Omental fat pad (tissue), 4 donors: Measurements from ENCODE around the gene FGF22. TPM values are rescaled to one million over a fixed set of nuclear protein-coding genes. Genes with fewer than 3 reads are reported as not detected.

Experiments used
- ATAC-seq: fragments of 150-250 bp; one replicate; pipeline ENCODE4 v1.9.1; 2016; ENCODE audit warnings: mild to moderate bottlenecking, moderate library complexity; ENCODE audit not compliant: low FRiP score
- DNase-seq: peaks from one replicate; pipeline ENCODE4 v3.0.0-alpha.2; 2019; ENCODE audit warnings: low spot score
- CTCF ChIP-seq, 3 donors: fragments of 450-650 bp; IDR thresholded peaks; one replicate each; pipeline ENCODE4 v1.5.1; 2016 to 2017; ENCODE audit warnings: antibody characterized with exemption in 3 of 3, mild to moderate bottlenecking in 3 of 3, moderate library complexity in 2 of 3
- total RNA-seq, 4 donors: library from RNA; depleted of rRNA; stranded (reverse); fragments of >200 nt; gene quantifications; one replicate each; pipeline ENCODE4 v1.1.0, GENCODE V29; 2016

FGF22 gene
- total RNA-seq, 4 donors from 2014 or later, result 0.38 TPM; not detected in 3

DNA sequence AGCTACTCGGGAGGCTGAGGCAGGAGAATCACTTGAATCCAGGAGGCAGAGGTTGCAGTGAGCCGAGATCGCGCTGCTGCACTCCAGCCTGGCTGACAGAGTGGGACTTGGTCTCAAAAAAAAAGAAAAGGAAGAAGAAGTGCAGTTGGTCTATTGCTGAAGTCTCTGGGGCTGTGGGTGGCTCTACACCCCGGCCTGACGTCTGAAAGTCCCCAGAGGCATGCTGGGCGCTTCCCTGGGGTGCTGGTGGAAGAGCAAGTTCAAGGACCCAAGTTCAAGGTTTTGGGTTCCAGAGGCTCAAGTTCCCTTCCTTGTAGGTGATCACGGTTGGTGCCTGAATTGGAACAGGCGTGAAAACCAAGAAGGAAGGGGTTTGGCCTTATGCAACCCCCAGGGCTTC lies 46.2 kb upstream of the FGF22 start:
- DNase-seq (no peak), ATAC-seq (no peak)
- TF ChIP-seq CTCF (IDR thresholded peaks at IDR 0.05), result no peak

DNA sequence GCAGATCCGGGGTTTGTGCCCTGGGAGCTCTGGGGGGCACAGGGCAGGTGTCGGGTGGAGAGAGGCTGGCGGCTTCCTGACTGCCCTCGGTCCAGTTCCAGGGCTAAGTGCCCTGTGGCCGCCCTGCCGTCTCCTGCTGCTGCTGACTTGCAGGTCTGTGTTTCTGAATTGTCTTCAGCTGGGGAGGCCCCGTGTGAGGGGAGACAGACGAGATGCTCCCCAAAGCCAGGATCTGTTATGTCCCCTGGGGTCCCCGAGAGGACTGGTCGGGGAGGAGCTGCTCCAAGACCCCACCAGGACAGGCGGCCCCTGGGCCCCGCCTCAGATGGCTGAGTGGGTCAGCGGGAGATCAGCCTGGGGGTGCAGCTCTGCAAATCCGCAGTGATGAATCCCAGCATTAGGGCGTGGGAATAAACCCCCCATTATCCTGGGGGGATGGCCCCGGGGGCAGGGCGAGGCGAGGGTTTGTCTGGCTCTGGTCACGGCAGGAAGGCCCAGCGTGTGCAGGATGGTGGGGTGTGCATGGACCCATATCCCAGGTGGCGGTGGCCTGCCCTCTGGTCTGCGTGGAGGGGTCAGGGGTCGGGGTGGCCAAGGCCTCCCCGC lies 45.3 kb upstream of the FGF22 start:
- DNase-seq (no peak), ATAC-seq (no peak)
- no peak for TF ChIP-seq CTCF (IDR thresholded peaks at IDR 0.05)

DNA sequence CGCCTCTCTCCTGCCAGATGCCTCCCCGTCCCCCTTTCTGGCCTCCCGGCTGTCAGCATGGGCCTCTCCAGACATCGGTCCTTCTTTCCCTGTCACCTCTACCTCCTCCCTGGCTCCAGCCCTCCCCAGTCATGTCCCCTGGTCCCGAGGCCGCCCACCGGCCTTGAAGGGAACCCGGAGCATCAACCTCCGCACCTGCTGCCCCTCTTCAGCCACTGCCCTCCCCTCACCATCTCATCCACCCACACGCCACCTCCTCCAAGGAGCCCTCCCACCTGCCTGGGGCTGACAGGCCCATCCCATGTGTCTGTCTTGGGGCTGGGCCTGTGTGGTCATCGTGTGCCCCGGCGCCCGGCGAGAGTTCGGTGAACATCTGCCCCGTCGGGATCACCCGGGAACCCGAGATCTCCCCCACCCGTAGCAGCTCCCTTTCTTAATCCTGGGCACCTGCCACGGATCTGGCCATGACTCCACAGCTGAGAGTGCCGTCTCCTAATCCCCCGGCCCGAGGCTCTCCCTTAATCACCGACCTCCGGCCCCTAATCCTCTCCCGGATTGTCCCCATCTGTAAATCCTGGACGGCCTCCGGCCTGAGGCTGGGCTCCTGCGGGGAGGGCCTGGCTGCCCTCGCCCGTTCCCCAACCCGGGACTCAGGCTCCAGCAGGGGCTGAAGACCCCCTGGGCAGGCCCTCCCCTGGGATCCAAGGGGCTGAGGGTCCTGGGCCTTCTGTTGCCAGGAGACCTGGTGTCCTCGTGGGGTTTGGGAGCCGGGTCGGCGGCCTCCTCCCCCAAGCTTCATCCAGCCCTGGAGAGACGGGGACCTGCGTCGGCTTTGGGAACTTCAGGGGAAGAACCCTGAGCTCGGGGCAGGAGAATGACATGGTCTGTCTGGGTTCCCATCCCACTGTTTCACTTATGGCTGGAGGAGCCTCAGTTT lies 44.1 kb upstream of the FGF22 start:
- TF ChIP-seq CTCF (IDR thresholded peaks at IDR 0.05), result no peak
- ATAC-seq (no peak), DNase-seq (no peak)

DNA sequence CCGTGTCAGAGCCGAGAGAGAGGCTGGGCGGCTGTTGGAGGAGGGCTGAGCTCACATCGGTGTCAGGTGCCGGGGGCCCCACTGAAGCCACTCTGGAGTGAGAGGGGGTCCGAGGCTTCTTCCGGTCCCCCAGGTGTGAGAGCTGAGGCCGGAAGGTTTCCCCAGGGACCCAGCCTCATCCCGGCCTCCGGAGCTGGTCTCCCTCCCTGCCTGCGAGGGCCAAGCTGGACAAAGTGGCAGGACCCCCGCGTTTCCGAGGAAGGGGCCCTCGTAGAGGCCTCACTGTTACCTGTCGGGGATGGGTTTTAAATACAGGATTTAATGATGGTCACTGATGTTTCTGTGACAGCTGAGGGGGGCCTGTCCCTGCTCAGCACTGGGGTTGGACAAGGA lies 43.4 kb upstream of the FGF22 start:
- TF ChIP-seq CTCF (IDR thresholded peaks at IDR 0.05), result no peak
- DNase-seq (no peak), ATAC-seq (no peak)

DNA sequence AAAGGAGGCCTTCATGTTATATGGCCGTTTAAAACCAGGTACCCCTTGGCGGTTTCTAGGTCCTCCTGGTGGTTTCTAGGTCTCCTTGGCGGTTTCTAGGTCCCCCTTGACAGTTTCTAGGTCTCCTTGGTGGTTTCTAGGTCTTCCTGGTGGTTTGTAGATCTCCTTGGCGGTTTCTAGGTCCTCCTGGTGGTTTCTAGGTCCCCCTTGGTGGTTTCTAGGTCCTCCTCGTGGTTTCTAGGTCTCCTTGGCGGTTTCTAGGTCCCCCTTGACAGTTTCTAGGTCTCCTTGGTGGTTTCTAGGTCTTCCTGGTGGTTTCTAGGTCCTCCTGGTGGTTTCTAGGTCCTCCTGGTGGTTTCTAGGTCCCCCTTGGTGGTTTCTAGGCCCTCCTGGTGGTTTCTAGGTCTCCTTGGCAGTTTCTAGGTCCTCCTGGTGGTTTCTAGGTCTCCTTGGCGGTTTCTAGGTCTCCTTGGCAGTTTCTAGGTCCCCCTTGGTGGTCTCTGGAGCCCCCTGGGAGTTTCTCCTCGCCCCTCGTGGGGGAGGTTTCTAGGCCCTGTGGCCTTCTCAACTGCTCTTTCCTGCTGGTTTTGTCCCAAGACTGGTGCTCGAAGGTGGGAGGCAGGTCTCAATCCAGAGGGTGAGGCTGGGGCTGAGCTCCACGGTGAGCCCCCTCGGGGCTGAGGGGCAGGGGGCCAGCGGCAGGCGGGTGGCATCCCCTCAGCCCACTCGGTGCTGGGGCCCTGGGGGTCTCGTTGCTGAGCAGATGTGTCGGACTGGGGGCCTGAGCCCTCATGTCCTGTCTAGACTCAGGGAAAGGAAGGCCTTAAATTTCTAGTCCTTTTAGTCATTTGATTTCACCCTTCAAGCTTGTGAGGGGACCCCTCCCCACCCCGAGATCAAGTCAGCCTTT lies 42.0 kb upstream of the FGF22 start:
- no peak for DNase-seq
- no peak for TF ChIP-seq CTCF (IDR thresholded peaks at IDR 0.05)
- ATAC-seq, result no peak

DNA sequence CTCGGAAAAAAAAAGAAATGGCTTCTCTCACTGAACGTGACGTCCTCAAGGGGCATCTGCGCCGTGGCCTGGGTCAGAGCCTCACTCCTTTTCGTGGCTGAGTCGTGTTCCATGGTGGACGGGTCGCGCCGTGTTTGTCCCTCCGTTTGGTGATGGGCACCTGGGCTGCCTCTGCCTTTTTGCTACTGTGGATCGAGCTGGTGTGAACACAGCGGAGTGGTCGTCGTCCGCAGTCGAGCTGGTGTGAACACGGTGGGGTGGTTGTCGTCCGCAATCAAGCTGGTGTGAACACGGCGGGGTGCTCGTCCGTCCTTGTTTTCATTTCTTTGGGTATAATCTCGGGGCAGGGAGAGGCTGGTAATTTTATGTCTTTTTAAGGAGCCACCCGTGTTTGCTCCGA lies 38.4 kb upstream of the FGF22 start:
- ATAC-seq (no peak), DNase-seq (no peak)
- no peak for TF ChIP-seq CTCF (IDR thresholded peaks at IDR 0.05)
